Liver (tissue), 9 donors: Measurements from ENCODE around the gene TENM3. TPM values are rescaled to one million over a fixed set of nuclear protein-coding genes. Genes with fewer than 3 reads are reported as not detected.

Experiments
- DNase-seq: peaks from one replicate; pipeline ENCODE4 v3.0.0-alpha.2; 2017; ENCODE audit warnings: low spot score
- H3K27ac ChIP-seq, 2 donors: one replicate each; pipeline ENCODE4 v1.7.0; 2013; ENCODE audit warnings: inconsistent platforms in 2 of 2, low read length in 2 of 2, control low read depth in 1 of 2, low read depth in 1 of 2, mild to moderate bottlenecking in 1 of 2
- H3K27me3 ChIP-seq, 4 donors: one replicate each; pipeline versions ENCODE4 v1.6.1 to v1.7.0; 2013; ENCODE audit warnings: low read length in 3 of 4, inconsistent platforms in 1 of 4, mild to moderate bottlenecking in 1 of 4, moderate library complexity in 1 of 4; ENCODE audit not compliant: control insufficient read depth in 4 of 4, insufficient read depth in 4 of 4
- H3K36me3 ChIP-seq, 4 donors: one replicate each; pipeline versions ENCODE4 v1.6.1 to v1.7.0; 2013; ENCODE audit warnings: low read length in 3 of 4, mild to moderate bottlenecking in 3 of 4, low read depth in 1 of 4, moderate library complexity in 1 of 4; ENCODE audit not compliant: control insufficient read depth in 4 of 4, insufficient read depth in 3 of 4
- H3K4me1 ChIP-seq, 4 donors: one replicate each; pipeline versions ENCODE4 v1.6.1 to v1.7.0; 2013; ENCODE audit warnings: low read length in 3 of 4, mild to moderate bottlenecking in 3 of 4, moderate library complexity in 1 of 4; ENCODE audit not compliant: control insufficient read depth in 4 of 4, insufficient read depth in 4 of 4
- H3K4me3 ChIP-seq, 3 donors: one replicate each; pipeline versions ENCODE4 v1.6.1 to v1.7.0; 2013; ENCODE audit warnings: low read length in 3 of 3, control low read depth in 1 of 3, low read depth in 1 of 3, mild to moderate bottlenecking in 1 of 3
- H3K9ac ChIP-seq, 2 donors: one replicate each; pipeline ENCODE4 v1.7.0; 2013; ENCODE audit warnings: low read length in 2 of 2, mild to moderate bottlenecking in 2 of 2, moderate library complexity in 2 of 2, control low read depth in 1 of 2, low read depth in 1 of 2
- H3K9me3 ChIP-seq, 4 donors: one replicate each; pipeline versions ENCODE4 v1.6.1 to v1.7.0; 2013; ENCODE audit warnings: low read length in 3 of 4; ENCODE audit not compliant: control insufficient read depth in 4 of 4
- ATF3 ChIP-seq: IDR thresholded peaks from 2 replicates; pipeline ENCODE4 v1.6.1; 2016; ENCODE audit warnings: antibody characterized with exemption
- CTCF ChIP-seq: fragments of 150-350 bp; IDR thresholded peaks from 2 replicates; pipeline ENCODE4 v1.5.1; 2017; ENCODE audit warnings: improper control_type of control experiment, low read depth, low read length; ENCODE audit not compliant: missing input control
- EGR1 ChIP-seq, 2 donors: IDR thresholded peaks; 2 replicates each; pipeline ENCODE4 v1.6.1; 2016 to 2018; ENCODE audit warnings: antibody characterized with exemption in 2 of 2, low read depth in 2 of 2
- FOXA1 ChIP-seq: IDR thresholded peaks from 2 replicates; pipeline ENCODE4 v1.6.1; 2016; ENCODE audit warnings: antibody characterized with exemption
- FOXA2 ChIP-seq: IDR thresholded peaks from 2 replicates; pipeline ENCODE4 v1.6.1; 2016; ENCODE audit warnings: antibody characterized with exemption
- GABPA ChIP-seq, 2 donors: IDR thresholded peaks in 1 of 2; conservative IDR thresholded peaks in 1 of 2; 2 replicates each; pipeline ENCODE4 v1.6.1; 2016; ENCODE audit warnings: antibody characterized with exemption in 2 of 2, mild to moderate bottlenecking in 1 of 2, moderate library complexity in 1 of 2
- HNF4A ChIP-seq, 2 donors: conservative IDR thresholded peaks; 2 replicates each; pipeline ENCODE4 v1.6.1; 2016; ENCODE audit warnings: antibody characterized with exemption in 2 of 2, mild to moderate bottlenecking in 2 of 2
- HNF4G ChIP-seq: IDR thresholded peaks from 2 replicates; pipeline ENCODE4 v1.6.1; 2016; ENCODE audit warnings: antibody characterized with exemption
- JUND ChIP-seq, 2 donors: IDR thresholded peaks; 2 replicates each; pipeline ENCODE4 v1.6.1; 2016; ENCODE audit warnings: antibody characterized with exemption in 2 of 2
- MAX ChIP-seq: IDR thresholded peaks from 2 replicates; pipeline ENCODE4 v1.6.1; 2016; ENCODE audit warnings: antibody characterized with exemption
- RAD21 ChIP-seq, 2 donors: IDR thresholded peaks; 2 replicates each; pipeline ENCODE4 v1.6.1; 2016; ENCODE audit warnings: antibody characterized with exemption in 2 of 2, mild to moderate bottlenecking in 2 of 2
- REST ChIP-seq: IDR thresholded peaks from 2 replicates; pipeline ENCODE4 v1.6.1; 2016; ENCODE audit warnings: antibody characterized with exemption, mild to moderate bottlenecking
- RXRA ChIP-seq, 2 donors: IDR thresholded peaks; 2 replicates each; pipeline ENCODE4 v1.6.1; 2017 to 2018; ENCODE audit warnings: antibody characterized with exemption in 2 of 2, mild to moderate bottlenecking in 1 of 2
- SP1 ChIP-seq: IDR thresholded peaks from 2 replicates; pipeline ENCODE4 v1.6.1; 2018; ENCODE audit warnings: antibody characterized with exemption, mild to moderate bottlenecking
- TAF1 ChIP-seq: conservative IDR thresholded peaks from 2 replicates; pipeline ENCODE4 v1.6.1; 2016; ENCODE audit warnings: antibody characterized with exemption, mild to moderate bottlenecking
- YY1 ChIP-seq: IDR thresholded peaks from 2 replicates; pipeline ENCODE4 v1.6.1; 2016; ENCODE audit warnings: antibody characterized with exemption, mild to moderate bottlenecking
- ZBTB33 ChIP-seq: IDR thresholded peaks from 2 replicates; pipeline ENCODE4 v1.6.1; 2016; ENCODE audit warnings: antibody characterized with exemption
- WGBS: extraction: QIAGEN DNeasy Blood & Tissue Kit; methylation state at CpG from one replicate; pipeline ENCODE4 v1.1.7; 2013; 5-methylcytosine and 5-hydroxymethylcytosine counted together
- polyA plus RNA-seq, 2 donors: library from polyadenylated mRNA; stranded (reverse) in 1 of 2; unstranded in 1 of 2; fragments of 200-250 nt in 1 of 2; fragments of >200 nt in 1 of 2; fragmentation: Nextera tagmentation in 1 of 2; extraction: Ambion mirVana in 1 of 2; gene quantifications; one replicate each; pipeline versions ENCODE4 v1.2.1 to v1.2.3, GENCODE V29; 2013 to 2015
- total RNA-seq, 2 donors: library from RNA; depleted of rRNA; stranded (reverse); fragments of >200 nt; gene quantifications; one replicate each; pipeline ENCODE4 v1.2.3, GENCODE V29; 2014
- donor health status: healthy.
- donor health status: healthy.
- donor health status: healthy.
- donor health status: healthy.
- donor health status: healthy.

Gene TENM3
- total and polyA plus RNA-seq, 4 donors, result 0.32 to 16.8 (median 0.70) TPM

- WGBS, result 81% methylated on average over 8 of the region's 8 CpGs
- Histone ChIP-seq H3K9ac (no peak overlapping the region), H3K27me3 (peaks cover 0 to 2% (median 0%) of the 10 kb centered on the region in 4 donors), H3K27ac (no peak overlapping the region), H3K4me3 (no peak overlapping the region), H3K9me3 (no peaks in the 10 kb centered on the region), H3K36me3 (no peaks in the 10 kb centered on the region), H3K4me1 (peaks cover 0 to 2% (median 0%) of the 10 kb centered on the region in 4 donors)
- TF ChIP-seq FOXA2 (no peak), YY1 (no peak), ATF3 (no peak), HNF4G (no peak), RXRA (IDR thresholded peaks at IDR 0.05) (no peak), TAF1 (no peak), ZBTB33 (no peak), HNF4A (conservative IDR thresholded peaks at IDR 0.05) (no peak), JUND (IDR thresholded peaks at IDR 0.05) (no peak), SP1 (no peak), RAD21 (IDR thresholded peaks at IDR 0.05) (no peak), CTCF (no peak), MAX (no peak), EGR1 (IDR thresholded peaks at IDR 0.05; ENCODE audit: low read depth in 2 of 2) (no peak), REST (no peak), FOXA1 (no peak), GABPA (IDR thresholded peaks at IDR 0.05 in 1 of 2, conservative IDR thresholded peaks at IDR 0.05 in 1 of 2) (no peak)
- no peak for DNase-seq
These were observed 39.3 kb upstream of the TENM3 start for GRCh38 chr4:182203872-182204411.
